ENCODE results near the gene PDIA2.
"Not testable (repeated sequence)": the region's sequence is repeated elsewhere in the genome, so short reads cannot be mapped to it uniquely, and the experiment has no call there.

PDIA2 gene

GRCh38 chr16:283033-283805, at the start of gene PDIA2:
PDIA2 (plus strand) TSS chr16:283164; CDS start chr16:283170, 6 bp downstream.
- no peak for DNase-seq

GRCh38 chr16:234468-235305, 48.3 kb upstream of the PDIA2 start, which contains the start of gene FAM234A:
FAM234A (plus strand) TSS chr16:234821; CDS start chr16:254414, 19,593 bp downstream.
- peak; percentile 93 for DNase-seq

GRCh38 chr16:239948-240277, 43.1 kb upstream of the PDIA2 start:
- DNase-seq = no peak

GRCh38 chr16:240559-240958, 42.4 kb upstream of the PDIA2 start:
- DNase-seq = no peak

GRCh38 chr16:242281-242680, 40.7 kb upstream of the PDIA2 start:
- DNase-seq = no peak

GRCh38 chr16:243348-243747, 39.6 kb upstream of the PDIA2 start:
- DNase-seq = no peak

GRCh38 chr16:245105-245504, 37.9 kb upstream of the PDIA2 start:
- no peak for DNase-seq

- DNase-seq = no peak
These were observed 35.9 kb upstream of the PDIA2 start for GRCh38 chr16:247027-247426.

- DNase-seq = no peak
These were observed 33.5 kb upstream of the PDIA2 start for GRCh38 chr16:249431-249830.

GRCh38 chr16:252366-253337, 30.3 kb upstream of the PDIA2 start:
- no peak for DNase-seq

GRCh38 chr16:253833-254232, 29.1 kb upstream of the PDIA2 start:
- DNase-seq = no peak

- DNase-seq = no peak
These were observed 28.5 kb upstream of the PDIA2 start for GRCh38 chr16:254461-254860.

- DNase-seq = no peak
These were observed 27.8 kb upstream of the PDIA2 start for GRCh38 chr16:255183-255582.

GRCh38 chr16:258091-258490, 24.9 kb upstream of the PDIA2 start:
- not testable (repeated sequence) for DNase-seq

GRCh38 chr16:259226-259625, 23.7 kb upstream of the PDIA2 start:
- no peak for DNase-seq

- DNase-seq = no peak
These were observed 23.1 kb upstream of the PDIA2 start for GRCh38 chr16:259814-260253.

GRCh38 chr16:260326-260725, 22.6 kb upstream of the PDIA2 start:
- no peak for DNase-seq

GRCh38 chr16:261031-261691, 21.8 kb upstream of the PDIA2 start:
- no peak for DNase-seq

- DNase-seq = no peak
These were observed 20.7 kb upstream of the PDIA2 start for GRCh38 chr16:262121-262745.

GRCh38 chr16:263182-263774, 19.7 kb upstream of the PDIA2 start:
- no peak for DNase-seq

GRCh38 chr16:263944-264343, 19.0 kb upstream of the PDIA2 start:
- DNase-seq = no peak
